Measurements from ENCODE around the gene GABBR2. TPM values are rescaled to one million over a fixed set of nuclear protein-coding genes. Genes with fewer than 3 reads are reported as not detected.

Gene GABBR2
- total RNA-seq, 1 donor = not detected

- H3K4me3 ChIP-seq (ENCODE audit: low read depth, low read length) = no peak overlapping the region
- no peak for TF ChIP-seq CTCF (IDR thresholded peaks at IDR 0.05; ENCODE audit: insufficient read depth, low read depth, low read length)
These were observed 248.0 kb downstream of the GABBR2 start for GRCh38 chr9:98460704-98461103.

GRCh38 chr9:98457726-98458370 is 250.9 kb downstream of the GABBR2 start:
- DNase-seq (ENCODE audit: low read depth) = peak; percentile 69
- H3K4me3 ChIP-seq (ENCODE audit: low read depth, low read length) = no peak overlapping the region
- no peak for TF ChIP-seq CTCF (IDR thresholded peaks at IDR 0.05; ENCODE audit: insufficient read depth, low read depth, low read length)

More at GRCh38 chr9:98460704-98461103, 248.0 kb downstream of the GABBR2 start:
- no peak for DNase-seq (ENCODE audit: low read depth)

GRCh38 chr9:98456156-98456613 is 252.6 kb downstream of the GABBR2 start:
- DNase-seq (ENCODE audit: low read depth) = no peak
- no peak for TF ChIP-seq CTCF (IDR thresholded peaks at IDR 0.05; ENCODE audit: insufficient read depth, low read depth, low read length)
- H3K4me3 ChIP-seq (ENCODE audit: low read depth, low read length) = no peak overlapping the region

- H3K4me3 ChIP-seq (ENCODE audit: low read depth, low read length) = no peak overlapping the region
- TF ChIP-seq CTCF (IDR thresholded peaks at IDR 0.05; ENCODE audit: insufficient read depth, low read depth, low read length) = no peak
- DNase-seq (ENCODE audit: low read depth) = peak; percentile 26
These were observed 253.2 kb downstream of the GABBR2 start for GRCh38 chr9:98455256-98456155.

- no peak overlapping the region for H3K4me3 ChIP-seq (ENCODE audit: low read depth, low read length)
- peak; percentile 5 for DNase-seq (ENCODE audit: low read depth)
- TF ChIP-seq CTCF (IDR thresholded peaks at IDR 0.05; ENCODE audit: insufficient read depth, low read depth, low read length) = no peak
These were observed 255.0 kb downstream of the GABBR2 start for GRCh38 chr9:98453589-98454311.

- no peak for TF ChIP-seq CTCF (IDR thresholded peaks at IDR 0.05; ENCODE audit: insufficient read depth, low read depth, low read length)
- no peak for DNase-seq (ENCODE audit: low read depth)
These were observed 257.2 kb downstream of the GABBR2 start for GRCh38 chr9:98451576-98451975.

More at GRCh38 chr9:98451576-98451975, 257.2 kb downstream of the GABBR2 start:
- H3K4me3 ChIP-seq (ENCODE audit: low read depth, low read length) = no peak overlapping the region

All from fibroblast of villous mesenchyme (primary cell).